Measurements from ENCODE around the gene XAGE1A.
"Not testable (repeated sequence)": the region's sequence is repeated elsewhere in the genome, so short reads cannot be mapped to it uniquely, and the experiment has no call there.

DNA sequence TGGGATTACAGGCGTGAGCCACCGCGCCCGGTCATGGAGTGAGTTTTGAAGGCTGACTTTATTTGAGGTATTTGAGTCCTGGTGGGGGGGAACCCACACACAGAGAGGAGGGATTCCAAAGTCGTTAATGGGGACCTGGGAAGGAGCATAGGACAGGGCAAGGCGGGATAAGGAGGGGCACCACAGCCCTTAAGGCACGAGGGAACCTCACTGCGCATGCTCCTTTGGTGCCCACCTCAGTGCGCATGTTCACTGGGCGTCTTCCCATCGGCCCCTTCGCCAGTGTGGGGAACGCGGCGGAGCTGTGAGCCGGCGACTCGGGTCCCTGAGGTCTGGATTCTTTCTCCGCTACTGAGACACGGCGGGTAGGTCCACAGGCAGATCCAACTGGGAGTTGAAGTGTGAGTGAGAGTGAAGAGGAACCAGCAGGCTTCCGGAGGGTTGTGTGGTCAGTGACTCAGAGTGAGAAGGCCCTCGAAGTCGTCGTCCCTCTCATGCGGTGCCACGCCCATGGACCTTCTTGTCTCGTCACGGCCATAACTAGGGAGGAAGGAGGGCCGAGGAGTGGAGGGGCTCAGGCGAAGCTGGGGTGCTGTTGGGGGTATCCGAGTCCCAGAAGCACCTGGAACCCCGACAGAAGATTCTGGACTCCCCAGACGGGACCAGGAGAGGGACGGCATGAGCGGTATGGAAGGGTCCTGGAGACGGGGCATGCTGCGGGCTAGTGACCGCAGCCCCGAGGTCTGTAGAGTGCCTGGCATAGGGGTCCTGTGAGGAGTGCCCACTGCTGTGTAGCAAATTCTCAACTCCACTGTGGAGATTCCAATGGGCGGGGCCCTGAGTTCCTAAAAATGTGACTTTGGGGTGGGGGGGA is at the start of gene XAGE1A:
- not testable (repeated sequence) for TF ChIP-seq POLR2A (IDR thresholded peaks at IDR 0.05; ENCODE audit: low read depth, low read length); TAF1 (IDR thresholded peaks at IDR 0.05; ENCODE audit: borderline replicate concordance, low read depth, low read length); POLR2AphosphoS5 (IDR thresholded peaks at IDR 0.05; ENCODE audit: low read depth, low read length)
